ENCODE measurements around the gene LEP.

LEP gene

DNA sequence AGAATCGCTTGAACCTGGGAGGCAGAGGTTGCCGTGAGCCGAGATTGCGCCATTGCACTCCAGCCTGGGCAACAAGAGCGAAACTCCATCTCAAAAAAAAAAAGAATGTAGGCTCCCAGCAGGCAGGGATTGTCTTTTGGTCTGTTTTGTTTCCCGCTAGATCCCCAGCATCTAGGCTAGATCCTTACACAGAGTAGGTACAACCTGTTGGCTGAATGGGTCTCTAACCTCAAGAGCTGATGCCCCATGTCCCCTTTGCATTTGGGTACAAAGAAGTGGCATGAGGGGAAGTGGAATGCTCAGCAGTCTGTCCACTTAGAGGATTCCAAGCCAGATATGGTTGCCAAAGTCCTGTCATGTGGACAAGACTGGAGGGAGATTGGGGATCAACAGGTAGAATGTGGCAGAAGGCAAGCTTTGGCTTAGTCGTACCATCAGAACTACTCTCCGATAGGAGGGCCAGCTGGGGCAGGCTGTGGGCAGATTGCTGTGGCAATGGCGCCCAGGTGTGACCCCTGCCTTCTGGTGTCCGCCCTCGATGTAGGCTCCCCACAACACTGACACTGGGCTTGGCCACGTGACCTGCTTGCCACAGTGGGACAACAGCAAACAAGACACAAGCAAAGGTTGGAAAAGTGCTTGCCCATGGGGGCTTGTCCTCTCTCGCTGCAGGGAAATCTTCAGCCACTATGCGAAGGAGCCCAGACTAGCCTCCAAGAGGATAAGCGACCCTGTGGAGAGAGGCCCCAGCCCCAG lies 21.4 kb downstream of the LEP start:
- no peak overlapping the region for H3K27ac ChIP-seq
- TF ChIP-seq, protein P1, sequence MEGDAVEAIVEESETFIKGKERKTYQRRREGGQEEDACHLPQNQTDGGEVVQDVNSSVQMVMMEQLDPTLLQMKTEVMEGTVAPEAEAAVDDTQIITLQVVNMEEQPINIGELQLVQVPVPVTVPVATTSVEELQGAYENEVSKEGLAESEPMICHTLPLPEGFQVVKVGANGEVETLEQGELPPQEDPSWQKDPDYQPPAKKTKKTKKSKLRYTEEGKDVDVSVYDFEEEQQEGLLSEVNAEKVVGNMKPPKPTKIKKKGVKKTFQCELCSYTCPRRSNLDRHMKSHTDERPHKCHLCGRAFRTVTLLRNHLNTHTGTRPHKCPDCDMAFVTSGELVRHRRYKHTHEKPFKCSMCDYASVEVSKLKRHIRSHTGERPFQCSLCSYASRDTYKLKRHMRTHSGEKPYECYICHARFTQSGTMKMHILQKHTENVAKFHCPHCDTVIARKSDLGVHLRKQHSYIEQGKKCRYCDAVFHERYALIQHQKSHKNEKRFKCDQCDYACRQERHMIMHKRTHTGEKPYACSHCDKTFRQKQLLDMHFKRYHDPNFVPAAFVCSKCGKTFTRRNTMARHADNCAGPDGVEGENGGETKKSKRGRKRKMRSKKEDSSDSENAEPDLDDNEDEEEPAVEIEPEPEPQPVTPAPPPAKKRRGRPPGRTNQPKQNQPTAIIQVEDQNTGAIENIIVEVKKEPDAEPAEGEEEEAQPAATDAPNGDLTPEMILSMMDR (conservative IDR thresholded peaks at IDR 0.05): no peak

DNA sequence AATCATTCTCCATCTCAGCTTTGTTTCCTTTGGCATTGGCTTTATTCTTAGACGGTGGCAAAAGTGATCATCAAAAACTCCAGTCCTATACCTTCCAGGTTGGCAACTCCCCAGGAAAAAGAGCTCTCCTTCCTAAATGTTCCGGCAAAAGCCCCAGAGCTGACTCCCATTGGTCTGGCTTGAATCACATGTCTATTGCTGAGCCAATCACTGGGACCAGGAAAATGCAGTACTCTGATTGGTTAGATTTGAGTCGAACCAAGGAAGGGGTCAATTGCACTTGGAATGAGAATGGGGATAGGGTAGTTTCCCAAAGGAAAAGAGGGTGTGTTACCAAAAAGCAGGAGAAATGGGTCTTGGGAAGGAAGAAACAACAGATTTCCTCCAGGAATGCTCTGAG lies 22.3 kb downstream of the LEP start:
- H3K27ac ChIP-seq: peak overlapping the region; percentile 71; the same call in 1 of the 2 replicates
- TF ChIP-seq, protein P1 (conservative IDR thresholded peaks at IDR 0.05): no peak

DNA sequence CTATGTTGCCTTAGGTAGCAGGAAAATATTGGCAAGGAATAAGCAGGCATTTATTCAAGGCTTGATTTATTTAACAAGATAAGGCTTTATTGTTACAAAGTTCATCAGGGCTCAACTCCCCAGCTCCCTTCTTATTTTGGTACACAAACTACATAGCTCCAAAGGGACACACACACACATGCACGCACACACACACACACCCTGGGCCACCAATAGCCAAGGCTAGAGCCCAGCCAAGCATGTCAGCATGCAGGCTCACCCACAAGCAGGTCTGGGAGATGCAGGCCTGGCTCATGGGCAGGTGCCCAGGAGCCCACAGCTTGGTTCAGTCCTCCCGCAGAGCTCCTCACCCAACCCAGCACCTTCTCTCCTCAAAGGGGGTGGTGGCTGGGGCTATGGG lies 23.4 kb downstream of the LEP start:
- peak overlapping the region; percentile 71 for H3K27ac ChIP-seq
- TF ChIP-seq, protein P1 (conservative IDR thresholded peaks at IDR 0.05): no peak

DNA sequence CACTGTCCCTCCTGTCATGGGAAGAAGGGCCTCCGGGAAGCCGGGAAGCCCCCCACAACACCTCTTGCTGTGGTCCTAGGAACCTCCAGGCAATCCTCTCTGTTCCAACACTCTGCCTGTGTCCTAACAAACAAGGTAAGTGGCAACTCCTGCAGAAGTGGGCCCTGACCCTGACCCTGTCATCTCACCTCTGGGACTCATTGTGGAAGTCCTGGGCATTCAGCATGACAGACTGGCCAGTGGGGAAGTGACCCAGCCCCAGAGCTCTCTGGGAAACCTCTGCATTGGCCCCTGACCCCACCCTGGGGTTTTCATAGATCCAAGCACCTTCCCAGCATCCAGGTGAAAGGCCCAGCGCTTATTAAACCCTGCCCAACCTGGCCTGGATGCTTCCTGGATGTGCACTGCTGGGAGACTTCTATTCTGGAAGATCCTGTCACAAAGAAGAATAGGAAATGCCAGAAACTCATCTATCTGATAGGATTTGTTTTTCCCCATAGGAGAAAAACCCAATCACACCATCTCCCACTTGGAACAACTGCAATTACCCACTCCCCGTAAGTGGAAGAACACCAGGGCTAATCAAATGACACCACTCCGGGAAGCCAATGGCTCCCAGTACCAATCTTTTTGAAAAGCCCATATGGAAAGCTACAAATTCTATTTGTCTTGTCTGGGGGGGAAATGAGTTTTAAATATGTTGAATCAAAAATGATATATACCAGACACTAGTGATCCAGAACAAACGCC lies 24.3 kb downstream of the LEP start:
- TF ChIP-seq, protein P1 (conservative IDR thresholded peaks at IDR 0.05): no peak

DNA sequence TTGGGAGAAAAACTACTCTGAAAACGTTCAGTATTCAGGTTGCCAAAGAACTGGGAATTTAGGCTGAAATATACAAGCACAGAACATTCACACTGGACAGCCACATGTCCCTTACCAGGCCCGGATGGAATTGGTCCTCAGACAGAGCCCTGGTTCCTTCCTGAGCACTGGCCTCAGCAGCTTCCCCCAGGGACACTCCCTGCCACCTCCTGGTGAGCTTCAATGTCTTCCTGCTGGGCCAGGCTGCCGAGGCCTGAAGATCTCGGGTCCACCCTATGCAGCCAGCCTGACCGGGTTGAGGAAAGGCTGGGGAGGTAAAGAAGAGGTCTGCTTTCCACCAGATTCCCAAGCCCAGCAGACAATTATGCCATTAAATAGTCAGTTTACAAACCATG lies 24.8 kb downstream of the LEP start:
- TF ChIP-seq, protein P1 (conservative IDR thresholded peaks at IDR 0.05): no peak
- no peak overlapping the region for H3K27ac ChIP-seq

More for the DNA sequence above, 24.3 kb downstream of the LEP start:
- H3K27ac ChIP-seq: peak overlapping the region; percentile 71

DNA sequence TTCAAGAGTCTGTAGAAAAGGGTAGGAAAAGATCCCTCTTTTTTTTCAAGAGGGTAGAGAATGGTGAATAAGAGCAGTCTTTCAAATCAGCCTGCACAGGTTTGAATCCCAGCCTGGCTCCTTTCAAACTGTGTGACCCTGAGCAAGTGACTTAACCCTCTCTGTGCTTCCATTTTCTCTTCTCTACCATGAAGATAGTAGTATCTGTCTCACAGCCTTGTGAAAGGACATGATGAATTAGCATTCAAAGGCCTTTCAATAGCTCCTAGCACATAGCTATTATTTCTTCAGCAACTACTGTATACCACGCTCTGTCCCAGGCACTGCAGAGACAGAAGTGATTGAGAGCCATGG lies 25.4 kb downstream of the LEP start:
- H3K27ac ChIP-seq: no peak overlapping the region

More for the DNA sequence above, 25.4 kb downstream of the LEP start:
- TF ChIP-seq, protein P1 (conservative IDR thresholded peaks at IDR 0.05): no peak

All from VCaP (cell line).